HG03469 (cell line): Measurements from ENCODE around the gene SLC4A2.

Source experiments
- ATAC-seq: cut with Tn5 transposase; IDR thresholded peaks from one replicate; pipeline ENCODE4 v1.9.1; 2021; ENCODE audit warnings: mild to moderate bottlenecking, moderate library complexity, moderate number of reproducible peaks; ENCODE audit not compliant: unreplicated experiment

The SLC4A2 gene

DNA sequence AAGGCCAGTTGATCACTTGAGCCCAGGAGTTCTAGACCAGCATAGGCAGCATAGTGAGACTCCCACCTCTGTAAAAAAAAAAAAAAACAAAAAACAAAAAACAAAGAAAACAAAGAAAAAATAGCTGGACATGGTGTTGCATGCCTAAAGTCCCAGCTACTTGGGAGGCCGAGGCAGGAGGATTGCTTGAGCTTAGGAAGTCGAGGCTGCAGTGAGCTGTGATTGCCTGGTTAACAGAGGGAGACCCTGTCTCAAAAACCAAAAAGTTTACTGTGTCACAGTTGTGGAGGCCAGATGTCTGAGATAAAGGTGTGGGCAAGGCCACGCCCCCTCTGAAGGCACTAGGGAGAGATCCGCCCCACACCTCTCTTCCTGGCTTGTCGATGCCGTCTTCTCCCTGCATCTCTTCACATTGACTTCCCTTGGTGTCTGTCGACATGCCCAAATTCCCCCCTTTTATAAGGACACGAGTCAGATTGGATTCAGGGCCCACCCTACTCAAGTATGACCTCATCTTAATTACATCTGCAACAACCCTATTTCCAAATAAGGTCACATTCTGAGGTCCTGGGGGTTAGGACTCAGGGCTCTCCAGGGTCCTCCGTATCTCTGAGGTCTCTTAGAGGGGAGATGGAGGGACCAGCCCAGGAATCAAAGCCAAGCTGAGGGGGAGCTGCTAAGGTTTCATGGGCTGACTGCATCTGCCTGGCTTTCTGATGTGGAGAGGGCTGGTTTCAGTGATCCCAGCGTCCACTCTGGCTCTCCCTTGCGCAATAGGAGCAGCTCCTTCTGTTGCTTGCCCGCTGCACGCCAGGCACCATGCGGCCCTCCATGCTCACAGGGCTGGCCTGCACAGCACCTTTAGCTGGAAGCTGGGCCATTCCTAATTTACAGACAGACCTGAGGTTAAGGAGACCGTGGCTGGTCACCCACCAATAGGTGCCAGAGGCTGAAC lies 50.0 kb downstream of the SLC4A2 start:
- no peak for ATAC-seq

DNA sequence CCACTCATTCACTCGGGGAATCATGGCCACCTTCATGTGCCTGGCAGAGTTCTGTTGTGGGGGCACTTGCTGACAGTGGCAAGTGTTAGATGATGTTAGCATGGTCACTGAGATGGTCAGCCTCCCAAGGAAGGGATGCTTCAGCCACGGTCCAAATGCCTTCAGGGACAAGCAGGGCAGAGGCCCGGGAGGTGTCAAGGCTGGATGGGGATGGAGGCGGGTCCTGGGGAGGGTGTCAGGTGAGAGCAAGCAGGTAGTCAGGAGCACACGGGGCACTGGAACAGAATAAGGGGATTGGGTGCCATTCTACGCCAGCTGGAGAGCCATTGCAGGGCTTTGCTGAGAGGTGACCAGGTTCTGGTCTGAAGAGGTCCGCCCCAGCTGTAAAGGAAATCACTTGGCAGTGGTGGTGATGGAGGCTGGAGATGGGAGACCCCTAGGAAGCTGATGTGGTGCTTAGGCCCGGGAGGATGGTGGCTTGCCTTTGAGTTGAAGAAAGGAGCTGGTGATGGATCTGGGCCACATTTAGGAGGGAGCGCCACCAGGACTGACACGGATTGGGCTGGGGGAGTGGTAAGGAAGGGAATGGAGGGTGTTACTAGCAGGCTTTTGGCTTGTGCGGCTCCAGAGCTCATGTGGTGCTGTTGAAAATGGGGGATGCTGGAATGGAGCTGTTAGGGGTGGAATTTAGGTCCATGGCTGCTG lies 51.0 kb downstream of the SLC4A2 start:
- no peak for ATAC-seq

DNA sequence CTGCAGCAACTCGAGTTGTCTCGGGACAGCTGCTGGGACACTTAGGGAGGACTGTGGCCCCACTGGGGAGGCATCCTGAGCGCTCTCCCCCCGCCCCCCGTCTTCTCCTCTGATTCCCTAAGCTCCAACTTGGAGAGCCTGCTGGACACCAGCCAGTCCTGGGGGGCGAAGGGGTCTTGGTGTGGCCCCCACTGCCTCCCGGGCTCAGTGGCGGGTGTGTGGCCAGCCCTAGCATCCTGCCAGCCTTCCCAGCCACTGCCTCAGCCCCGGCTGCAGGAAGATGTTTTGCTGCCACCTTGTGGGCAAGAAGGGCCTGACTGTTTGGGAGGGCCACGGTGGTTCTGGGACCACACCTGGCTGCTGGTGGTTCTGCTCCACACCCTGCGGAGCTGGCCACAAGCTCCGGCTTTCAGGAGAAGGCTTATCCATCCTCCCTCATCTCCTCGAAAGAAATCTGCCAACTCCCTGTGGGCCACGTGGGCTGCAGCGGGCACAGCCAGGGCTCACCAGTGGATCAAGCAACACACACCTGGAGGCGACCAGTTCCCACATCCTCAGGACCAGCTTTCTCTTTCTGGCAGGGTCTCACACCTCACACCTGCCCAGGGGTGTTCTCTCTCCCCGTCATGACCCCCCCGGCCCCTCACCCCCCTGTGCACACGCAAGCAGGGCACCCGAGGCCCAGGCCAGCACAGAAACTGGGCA lies 51.7 kb downstream of the SLC4A2 start:
- ATAC-seq: no peak

DNA sequence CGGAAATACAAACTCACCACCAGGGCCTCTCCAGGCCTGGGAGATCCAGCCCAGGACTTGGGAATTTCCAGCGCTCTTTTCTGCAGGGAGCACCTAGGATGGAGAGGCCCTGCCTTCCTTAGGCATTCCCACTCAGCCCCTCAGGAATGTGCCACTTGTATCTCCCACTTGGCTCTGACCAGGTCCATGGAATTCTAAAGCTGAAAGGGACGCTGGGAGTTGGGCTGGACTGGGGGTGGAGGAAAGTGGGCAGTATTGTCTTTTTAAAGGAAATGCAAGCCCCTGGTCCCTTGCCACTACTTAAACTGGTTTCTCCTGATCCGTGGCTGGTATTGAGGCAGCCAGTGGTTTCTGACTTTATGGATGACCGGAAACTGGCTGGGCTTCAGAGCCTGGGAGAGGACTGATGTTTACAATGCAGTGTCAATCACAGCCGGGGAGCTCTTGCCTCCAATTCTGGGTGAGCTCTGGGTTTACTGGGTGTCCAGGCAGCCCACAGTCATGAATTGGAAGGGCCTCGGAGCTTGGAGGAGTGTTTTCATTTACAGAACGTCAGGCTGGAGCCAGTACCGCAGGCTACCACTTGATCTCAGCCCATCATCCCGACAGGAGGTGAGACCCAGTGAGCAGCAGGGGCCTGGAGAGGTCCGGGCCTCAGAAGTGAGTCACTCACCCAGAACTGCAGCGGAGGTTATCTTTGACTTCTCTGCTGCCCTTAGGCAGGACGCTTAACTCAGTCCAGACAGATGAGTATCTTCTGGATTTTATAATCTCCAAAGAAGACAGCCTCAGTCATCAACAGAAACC lies 54.2 kb downstream of the SLC4A2 start:
- no peak for ATAC-seq

DNA sequence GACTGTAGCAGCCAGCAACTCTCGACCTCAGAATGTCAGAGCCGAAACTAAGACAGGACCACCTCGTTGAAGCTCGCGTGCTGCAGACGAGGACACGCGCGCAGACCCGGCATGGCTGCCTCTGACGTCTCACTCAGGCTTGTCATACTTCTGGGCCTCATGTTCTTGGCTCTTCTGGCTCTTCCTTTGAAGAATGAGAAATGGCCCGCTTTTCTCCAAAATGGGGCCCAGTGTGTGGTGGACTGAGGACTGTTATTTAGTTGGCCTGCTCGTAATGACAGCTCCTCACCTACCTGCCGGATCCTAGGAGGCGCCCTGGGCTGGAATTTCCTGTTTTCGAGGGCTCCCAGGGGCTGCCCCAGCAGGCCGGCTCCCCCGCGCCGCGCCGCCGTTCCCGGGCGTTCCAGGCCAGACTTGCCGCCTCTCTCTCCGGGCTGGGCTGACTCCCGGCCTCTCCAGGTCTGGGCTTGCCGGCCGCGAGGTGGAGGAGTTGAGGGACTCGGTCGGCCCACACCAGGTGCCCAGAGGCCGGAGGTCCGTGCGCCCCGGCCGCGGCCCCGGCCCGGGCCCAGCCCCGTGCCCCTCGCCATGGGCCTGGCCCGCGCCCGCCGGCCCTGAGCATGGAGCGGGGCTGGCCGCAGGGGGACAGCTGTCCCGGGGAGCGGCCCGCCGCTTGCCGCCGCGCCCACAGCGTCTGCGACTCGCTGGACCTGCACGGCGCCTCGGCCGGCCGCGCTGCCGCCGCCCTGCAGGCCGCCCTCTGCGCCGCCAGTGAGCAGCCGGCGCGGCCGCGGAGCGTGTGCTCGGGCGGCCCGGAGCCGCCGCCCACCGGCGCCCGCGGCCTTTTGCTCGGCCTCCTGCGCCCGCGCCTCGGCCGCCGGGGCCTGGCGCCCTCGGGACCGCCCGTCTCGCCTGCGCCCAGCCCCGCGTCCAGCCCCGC lies 55.0 kb downstream of the SLC4A2 start:
- no peak for ATAC-seq

DNA sequence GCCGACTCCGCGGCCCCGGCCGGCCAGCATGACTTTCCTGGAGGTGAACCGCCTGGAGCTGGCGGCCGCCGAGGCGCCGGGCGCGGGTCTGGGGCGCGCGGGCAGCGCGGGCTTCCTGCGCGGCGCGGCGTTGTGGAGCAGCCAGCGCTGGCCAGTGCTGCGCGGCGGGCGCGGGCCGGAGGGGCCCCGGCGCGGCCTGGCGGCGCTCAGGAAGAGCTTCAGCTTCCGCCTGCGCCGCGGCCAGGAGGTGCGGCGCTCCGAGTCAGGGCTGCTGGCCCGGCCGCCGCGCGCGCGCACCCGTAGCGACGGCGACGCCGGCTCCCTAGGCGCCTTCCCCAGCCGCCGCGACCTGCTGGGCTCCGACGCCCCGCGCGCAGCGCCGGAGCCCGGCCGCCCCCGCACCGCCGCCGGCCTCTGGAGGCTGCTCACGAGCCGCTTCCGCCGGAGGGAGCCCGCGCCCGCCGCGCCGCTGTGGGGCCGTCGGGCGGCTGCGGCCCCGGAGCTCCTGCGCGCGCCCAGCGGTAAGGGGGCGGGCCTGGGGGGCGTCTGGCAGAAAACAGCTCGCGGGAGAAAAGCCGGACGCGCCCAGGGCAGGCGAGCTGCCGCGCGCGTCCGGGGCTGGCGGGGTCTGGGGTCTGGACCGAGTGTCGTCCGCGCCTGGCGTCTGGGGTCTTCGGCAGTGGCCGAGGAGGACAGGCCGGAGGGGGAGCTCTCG lies 55.9 kb downstream of the SLC4A2 start:
- no peak for ATAC-seq

DNA sequence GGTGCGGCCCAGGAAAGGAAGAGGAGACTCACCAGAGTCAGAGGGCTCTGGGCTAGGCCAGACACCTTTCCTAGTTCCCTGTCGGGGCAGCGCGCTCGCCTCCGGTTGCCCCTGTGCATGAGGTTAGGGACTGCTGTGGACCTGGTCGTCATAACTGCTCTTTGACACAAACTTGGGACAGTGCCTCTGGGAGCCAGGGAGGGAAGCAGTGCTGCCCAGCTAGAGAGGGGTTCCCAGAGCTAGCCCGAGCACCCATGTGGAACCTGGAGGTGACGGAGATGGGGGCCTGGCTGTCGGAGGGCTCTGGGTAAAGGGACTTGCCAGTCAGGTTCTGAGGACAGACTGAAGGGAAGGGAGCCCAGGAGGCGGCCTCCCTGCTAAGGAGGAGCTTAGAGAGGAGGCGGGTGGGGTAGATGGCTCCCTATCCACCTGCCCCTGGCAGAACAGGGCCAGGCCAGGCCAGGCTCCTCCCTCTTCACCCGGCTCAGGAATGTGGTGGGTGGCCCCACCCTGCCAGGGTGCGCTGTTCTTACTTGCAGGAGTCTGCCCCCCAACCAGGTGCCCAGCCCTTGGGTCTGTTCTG lies 56.5 kb downstream of the SLC4A2 start:
- no peak for ATAC-seq

DNA sequence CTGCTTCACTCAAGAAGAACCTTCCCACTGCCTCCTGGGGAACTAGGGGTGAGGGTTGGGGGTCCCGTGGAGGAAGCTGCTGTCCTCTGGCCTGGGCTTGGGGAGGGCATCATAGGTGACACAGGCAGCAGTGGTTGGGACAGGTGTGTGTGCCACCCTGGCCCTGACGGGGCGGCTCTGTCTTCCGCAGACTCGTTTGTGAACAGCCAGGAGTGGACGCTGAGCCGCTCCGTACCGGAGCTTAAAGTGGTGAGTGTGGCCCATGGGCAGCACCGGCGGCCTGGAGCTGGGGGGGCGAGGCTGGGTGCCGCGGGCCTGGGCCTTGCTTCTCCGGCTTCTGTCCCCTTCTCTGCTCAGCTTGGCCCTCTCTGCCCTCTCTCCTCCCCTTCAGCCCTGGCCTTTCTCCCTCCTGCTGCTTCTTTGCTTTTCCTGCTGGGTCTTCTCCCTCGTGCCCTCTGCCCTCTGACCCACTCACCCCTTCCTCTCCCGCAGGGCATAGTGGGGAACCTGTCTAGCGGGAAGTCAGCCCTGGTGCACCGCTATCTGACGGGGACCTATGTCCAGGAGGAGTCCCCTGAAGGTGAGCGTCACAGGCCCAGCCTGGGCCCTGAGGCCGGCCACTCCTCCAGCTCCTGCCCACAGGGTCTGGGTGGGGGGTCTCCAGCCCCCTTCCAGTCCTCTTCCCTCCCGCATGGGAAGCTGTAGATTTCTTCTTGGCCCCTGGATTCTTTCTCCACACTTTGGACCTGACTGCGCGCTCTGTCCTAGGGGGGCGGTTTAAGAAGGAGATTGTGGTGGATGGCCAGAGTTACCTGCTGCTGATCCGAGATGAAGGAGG lies 57.4 kb downstream of the SLC4A2 start:
- no peak for ATAC-seq

DNA sequence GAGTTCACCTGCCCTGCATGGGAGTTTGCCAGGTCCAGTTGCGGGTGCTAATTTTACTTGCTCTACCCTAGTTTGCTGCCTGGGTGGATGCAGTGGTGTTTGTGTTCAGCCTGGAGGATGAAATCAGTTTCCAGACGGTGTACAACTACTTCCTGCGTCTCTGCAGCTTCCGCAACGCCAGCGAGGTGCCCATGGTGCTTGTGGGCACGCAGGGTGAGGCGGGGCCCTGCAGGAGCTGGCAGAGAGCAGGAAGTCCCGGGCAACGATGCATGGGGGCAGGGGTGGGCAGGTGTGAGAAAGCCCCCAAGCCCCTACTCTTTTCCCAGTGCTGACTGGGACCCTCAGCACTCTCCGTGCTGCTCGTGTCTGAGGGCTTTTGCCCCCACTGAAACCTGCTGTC lies 58.2 kb downstream of the SLC4A2 start:
- no peak for ATAC-seq

DNA sequence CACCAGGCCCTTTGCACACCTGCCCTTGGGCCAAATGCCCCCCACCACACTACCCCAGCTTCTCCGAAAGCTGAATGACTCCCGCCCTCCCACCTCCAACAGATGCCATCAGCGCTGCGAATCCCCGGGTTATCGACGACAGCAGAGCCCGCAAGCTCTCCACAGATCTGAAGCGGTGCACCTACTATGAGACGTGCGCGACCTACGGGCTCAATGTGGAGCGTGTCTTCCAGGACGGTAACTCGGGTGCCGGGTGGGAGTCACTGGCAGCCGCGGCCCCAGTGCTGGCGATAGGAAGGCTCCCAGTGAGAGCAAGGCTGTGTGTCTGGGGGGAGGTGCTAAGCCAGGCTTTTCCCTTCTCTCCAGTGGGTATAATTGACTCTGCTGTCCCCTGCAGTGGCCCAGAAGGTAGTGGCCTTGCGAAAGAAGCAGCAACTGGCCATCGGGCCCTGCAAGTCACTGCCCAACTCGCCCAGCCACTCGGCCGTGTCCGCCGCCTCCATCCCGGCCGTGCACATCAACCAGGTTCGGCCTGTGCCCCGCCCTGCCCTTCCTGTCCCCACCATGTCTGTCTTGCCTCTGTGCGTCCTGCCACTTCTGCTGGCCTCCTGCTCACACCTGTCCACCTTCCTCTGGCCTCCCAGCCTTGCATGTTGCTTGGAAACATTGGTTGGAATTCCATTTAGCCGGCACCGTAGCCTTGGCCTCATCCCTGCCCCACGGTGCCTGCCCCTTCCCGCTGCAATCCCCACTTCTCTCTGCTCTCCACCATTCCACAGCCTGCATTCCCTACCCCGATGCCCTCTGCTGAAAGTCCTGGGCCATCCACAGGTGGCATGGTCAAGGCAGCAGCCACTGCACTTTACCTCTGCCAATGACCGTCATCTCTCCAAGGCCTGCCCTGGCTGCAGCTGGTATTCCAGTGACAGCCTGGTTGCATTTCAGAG lies 59.0 kb downstream of the SLC4A2 start:
- ATAC-seq: no peak

DNA sequence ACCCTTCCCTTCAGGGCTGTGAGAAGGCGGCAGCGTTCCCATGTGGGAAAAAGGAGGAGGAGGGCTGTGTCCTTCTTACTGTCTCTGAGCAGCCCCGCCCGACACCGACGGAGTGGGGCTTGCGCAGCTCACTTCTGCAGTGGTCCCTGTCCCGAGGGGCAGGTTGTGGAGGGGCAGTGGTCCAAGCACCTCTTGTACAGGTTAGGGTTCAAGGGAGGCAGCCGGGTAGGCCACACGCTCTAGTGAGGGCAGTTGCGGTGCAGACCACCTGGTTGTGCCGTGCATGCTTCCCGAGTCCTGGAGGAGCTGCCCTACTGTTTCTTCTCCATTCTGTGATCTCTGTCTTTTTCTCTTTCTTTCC lies 59.6 kb downstream of the SLC4A2 start:
- ATAC-seq: no peak

DNA sequence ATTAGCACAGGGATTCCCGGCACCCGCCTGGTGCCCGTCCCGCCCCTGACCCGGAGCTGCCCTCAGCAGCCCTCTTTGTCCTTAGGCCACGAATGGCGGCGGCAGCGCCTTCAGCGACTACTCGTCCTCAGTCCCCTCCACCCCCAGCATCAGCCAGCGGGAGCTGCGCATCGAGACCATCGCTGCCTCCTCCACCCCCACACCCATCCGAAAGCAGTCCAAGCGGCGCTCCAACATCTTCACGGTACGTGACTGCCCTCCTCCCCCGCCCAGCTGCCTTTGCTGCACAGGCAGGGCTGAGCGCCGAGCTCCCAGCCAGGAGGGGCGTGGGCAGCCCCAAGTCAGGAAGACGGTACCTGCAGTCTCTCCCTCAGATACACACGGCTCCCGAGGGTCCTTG lies 60.5 kb downstream of the SLC4A2 start:
- ATAC-seq: no peak

DNA sequence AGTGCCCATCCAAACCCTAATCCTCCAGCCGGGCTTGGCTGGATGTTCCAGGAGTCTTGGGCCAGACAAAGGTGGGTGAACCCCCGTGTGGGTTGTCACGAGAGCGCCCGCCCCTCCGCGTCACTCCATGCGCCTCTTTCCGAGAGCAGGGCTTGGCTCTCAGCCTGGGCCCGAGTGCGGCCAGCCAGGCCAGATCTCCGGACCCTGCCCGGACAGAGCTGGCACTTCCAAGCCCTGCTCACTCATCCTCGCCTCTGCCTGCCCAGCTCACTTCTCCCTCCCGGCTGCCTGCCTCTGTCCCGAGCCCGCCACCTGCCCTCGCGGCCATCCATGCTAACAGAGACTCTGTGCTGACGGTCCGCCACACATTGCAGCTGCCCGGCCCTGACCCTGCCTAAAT lies 61.5 kb downstream of the SLC4A2 start:
- ATAC-seq: no peak

DNA sequence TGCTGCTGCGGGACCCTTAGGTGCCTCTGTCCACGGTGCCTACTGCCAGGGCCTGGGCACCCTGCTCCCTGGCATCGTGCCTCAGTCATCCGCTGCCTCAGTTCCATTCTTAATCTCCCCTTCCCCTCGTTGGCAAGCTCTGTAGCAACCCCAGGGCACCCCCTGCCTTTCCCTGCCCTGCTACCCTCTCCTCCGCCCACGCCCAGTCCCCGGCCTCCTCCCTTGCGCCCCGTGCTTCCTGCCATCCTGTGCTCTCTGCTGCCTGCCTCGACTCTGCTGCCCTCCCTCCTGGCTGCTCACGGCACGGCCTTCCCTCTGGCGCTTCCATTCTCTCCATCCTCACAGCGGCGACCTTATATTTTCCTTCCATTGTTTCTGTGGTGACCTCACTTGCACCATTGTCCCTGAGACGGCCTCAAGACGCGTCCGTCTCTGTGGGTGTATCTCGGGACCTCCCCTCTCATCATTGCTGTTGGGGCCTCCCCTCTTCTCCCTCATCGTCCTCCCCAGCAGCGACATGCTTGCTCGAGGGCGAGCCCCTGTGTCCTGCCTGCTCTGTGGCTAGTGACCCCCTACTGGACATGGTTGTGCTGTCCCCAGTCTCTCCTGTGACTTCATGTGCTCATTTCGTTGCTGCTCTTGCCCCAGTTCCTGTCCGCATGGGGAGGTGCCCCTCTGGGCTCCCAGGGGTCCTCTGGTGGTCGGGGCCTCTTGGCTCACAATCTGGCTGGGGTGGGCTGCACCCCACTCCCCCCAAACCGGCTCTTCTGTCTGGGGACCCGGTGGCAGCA lies 62.2 kb downstream of the SLC4A2 start:
- ATAC-seq: no peak

DNA sequence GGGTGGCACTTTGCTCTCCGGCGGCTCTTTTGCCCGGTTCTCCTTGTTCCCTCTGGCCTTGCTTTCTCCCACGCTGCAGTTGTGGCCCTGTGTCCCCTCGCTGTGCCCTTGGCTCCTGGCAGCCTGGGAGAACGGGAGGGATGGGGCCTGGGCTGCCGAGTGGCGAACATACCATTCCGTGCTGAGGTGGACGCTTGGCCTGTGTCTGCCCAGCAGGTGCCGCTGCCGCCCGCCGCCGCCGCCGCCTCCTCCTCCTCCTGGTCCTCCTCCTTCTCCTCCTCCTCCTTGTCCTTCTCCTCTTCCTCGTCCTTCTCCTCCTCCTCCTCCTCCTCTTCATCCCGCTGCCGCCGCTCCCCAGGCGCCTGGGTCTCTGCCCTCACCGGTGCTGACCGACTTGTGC lies 62.9 kb downstream of the SLC4A2 start:
- no peak for ATAC-seq

DNA sequence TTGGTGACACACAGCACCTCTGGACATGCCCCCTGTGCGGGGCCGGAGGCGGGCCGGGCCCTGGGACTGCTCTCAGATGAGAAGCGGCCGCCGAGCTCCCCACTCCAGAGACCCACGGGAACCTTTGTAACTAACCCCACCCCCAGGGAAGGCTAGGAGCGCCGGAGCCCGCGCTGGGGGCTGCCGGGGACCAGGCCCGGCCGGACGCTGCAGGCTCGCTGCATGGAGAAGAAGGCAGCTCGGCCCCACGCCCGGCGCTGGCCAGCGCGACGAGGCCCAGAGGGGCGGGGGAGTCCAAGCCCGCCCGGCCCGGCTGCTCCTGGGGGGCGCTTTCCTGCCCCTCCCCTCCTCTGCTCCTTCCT lies 63.4 kb downstream of the SLC4A2 start:
- ATAC-seq: no peak
